Aorta (tissue), 5 donors: Measurements from ENCODE around the gene CACNG1. TPM values are rescaled to one million over a fixed set of nuclear protein-coding genes. Genes with fewer than 3 reads are reported as not detected.

Experiments
- ATAC-seq: fragments of 200-7000 bp; cut with Tn5 transposase; one replicate; pipeline ENCODE4 v1.9.1; 2022; ENCODE audit warnings: moderate library complexity; ENCODE audit not compliant: low FRiP score
- DNase-seq, 2 donors: peaks; one replicate each; pipeline ENCODE4 v3.0.0-alpha.2; 2020
- H3K27ac ChIP-seq, 2 donors: one replicate each; pipeline ENCODE4 v1.5.1; 2013; ENCODE audit warnings: low read length in 2 of 2, mild to moderate bottlenecking in 2 of 2, moderate library complexity in 2 of 2, control low read depth in 1 of 2, inconsistent platforms in 1 of 2, low read depth in 1 of 2
- H3K27me3 ChIP-seq, 2 donors: one replicate each; pipeline ENCODE4 v1.6.1; 2013; ENCODE audit warnings: control low read depth in 1 of 2, low read length in 1 of 2, mild to moderate bottlenecking in 1 of 2, moderate library complexity in 1 of 2; ENCODE audit not compliant: insufficient read depth in 2 of 2, control insufficient read depth in 1 of 2
- H3K36me3 ChIP-seq, 2 donors: one replicate each; pipeline ENCODE4 v1.6.1; 2013; ENCODE audit warnings: control low read depth in 1 of 2, low read length in 1 of 2, mild to moderate bottlenecking in 1 of 2; ENCODE audit not compliant: insufficient read depth in 2 of 2, control insufficient read depth in 1 of 2
- H3K4me1 ChIP-seq, 2 donors: one replicate each; pipeline ENCODE4 v1.6.1; 2013; ENCODE audit warnings: low read length in 2 of 2, control low read depth in 1 of 2, mild to moderate bottlenecking in 1 of 2, moderate library complexity in 1 of 2; ENCODE audit not compliant: insufficient read depth in 2 of 2, control insufficient read depth in 1 of 2
- H3K4me3 ChIP-seq, 2 donors: one replicate each; pipeline ENCODE4 v1.5.1; 2013; ENCODE audit warnings: low read length in 2 of 2, control low read depth in 1 of 2, mild to moderate bottlenecking in 1 of 2
- H3K9me3 ChIP-seq: one replicate; pipeline ENCODE4 v1.6.1; 2013; ENCODE audit warnings: mild to moderate bottlenecking, low read length; ENCODE audit not compliant: control insufficient read depth
- WGBS, 2 donors: extraction: QIAGEN DNeasy Blood & Tissue Kit; methylation state at CpG; one replicate each; pipeline ENCODE4 v1.1.7; 2013; 5-methylcytosine and 5-hydroxymethylcytosine counted together
- intact Hi-C, 2 donors: fragments of 100-400 bp; cut with DNase I; formaldehyde crosslinking; loops; one replicate each; pipeline versions ENCODE4 v1.14.2 to v1.15.0; 2022
- long read RNA-seq, 2 donors: library from polyadenylated mRNA; unstranded; transcript quantifications; one replicate each; pipeline ENCODE4 v2.0.0, GENCODE V29; 2020 to 2021
- polyA plus RNA-seq, 2 donors: library from polyadenylated mRNA; stranded (reverse); fragments of 200-250 nt; gene quantifications; one replicate each; pipeline ENCODE4 v1.2.3, GENCODE V29; 2013
- total RNA-seq, 2 donors: library from RNA; stranded (reverse); fragmentation: NEBNext Ultra II Directional; extraction: Animal tissue kit (Norgen Biotek cat#: 25700); gene quantifications; one replicate each; pipeline ENCODE4 v1.2.1, GENCODE V29; 2021
- donor health status: healthy with polysubstance abuse.
- donor health status: Bipolar disorder and iron deficiency.
- donor health status: DM: no; HTN: no; CAD: no.
- donor health status: DM: no; HTN: no; CAD: no.
- donor health status: DM: yes; HTN: yes; CAD: no.

Gene CACNG1
- total RNA-seq (not detected), polyA plus RNA-seq (under 1 TPM in 1 of 2 donors, not detected in 1; 0.38 TPM)
- long read RNA-seq, donor 1: 0 reads
- long read RNA-seq, donor 2: 0 reads

GRCh38 chr17:67044016-67044772, at the start of gene CACNG1:
Gene CACNG1 (plus strand): TSS chr17:67044554. CDS start chr17:67044661, 107 bp downstream.
- no peak for ATAC-seq
- 82 to 84% methylated on average over 32 of the region's 32 CpGs for whole genome bisulfite sequencing, 2 donors
- peaks cover 2% of the 10 kb centered on the region for H3K9me3 ChIP-seq
- DNase-seq: no peak
- no peak within 1 kb of the TSS for H3K4me3 ChIP-seq
- H3K36me3 ChIP-seq: no peaks in the 10 kb centered on the region
- no peaks in the 10 kb centered on the region for H3K27me3 ChIP-seq
- H3K27ac ChIP-seq: no peak within 1 kb of the TSS
- intact Hi-C loops: no loop called here
- no peaks in the 10 kb centered on the region for H3K4me1 ChIP-seq

- DNase-seq: no peak
- no peaks in the 10 kb centered on the region for H3K36me3 ChIP-seq
- H3K4me1 ChIP-seq: no peaks in the 10 kb centered on the region
- intact Hi-C loops: no loop called here
- H3K27me3 ChIP-seq: no peaks in the 10 kb centered on the region
- 81 to 86% methylated on average over 12 of the region's 12 CpGs for WGBS, 2 donors
- H3K4me3 ChIP-seq: no peak overlapping the region
- no peaks in the 10 kb centered on the region for H3K9me3 ChIP-seq
- ATAC-seq: no peak
- H3K27ac ChIP-seq: no peak overlapping the region
Measured at GRCh38 chr17:66994930-66995535, 49.3 kb upstream of the CACNG1 start.

- WGBS, 2 donors: 81 to 89% methylated on average over 7 of the region's 7 CpGs
- H3K9me3 ChIP-seq: no peaks in the 10 kb centered on the region
- H3K27me3 ChIP-seq: no peaks in the 10 kb centered on the region
- intact Hi-C loops: no loop called here
- no peak for DNase-seq
- H3K27ac ChIP-seq: no peak overlapping the region
- no peaks in the 10 kb centered on the region for H3K4me1 ChIP-seq
- H3K36me3 ChIP-seq: no peaks in the 10 kb centered on the region
- ATAC-seq: no peak
- no peak overlapping the region for H3K4me3 ChIP-seq
Measured at GRCh38 chr17:66995944-66996343, 48.4 kb upstream of the CACNG1 start.

- Histone ChIP-seq H3K36me3 (no peaks in the 10 kb centered on the region), H3K27me3 (no peaks in the 10 kb centered on the region), H3K4me1 (no peaks in the 10 kb centered on the region), H3K27ac (no peak overlapping the region), H3K4me3 (no peak overlapping the region), H3K9me3 (no peaks in the 10 kb centered on the region)
- intact Hi-C loops: no loop called here
- no peak for ATAC-seq
- 94 to 95% methylated on average over 5 of the region's 5 CpGs for whole genome bisulfite sequencing, 2 donors
- no peak for DNase-seq
Measured at GRCh38 chr17:66996926-66997325, 47.4 kb upstream of the CACNG1 start.

- peaks cover 2% of the 10 kb centered on the region for H3K9me3 ChIP-seq
- no peak overlapping the region for H3K27ac ChIP-seq
- WGBS, 2 donors: 93 to 96% methylated on average over 2 of the region's 2 CpGs
- H3K4me3 ChIP-seq: no peak overlapping the region
- DNase-seq (no peak), ATAC-seq (no peak)
- intact Hi-C loops: no loop called here
- no peaks in the 10 kb centered on the region for H3K27me3 ChIP-seq
- H3K4me1 ChIP-seq: no peaks in the 10 kb centered on the region
- H3K36me3 ChIP-seq: no peaks in the 10 kb centered on the region
Measured at GRCh38 chr17:67003231-67003630, 41.1 kb upstream of the CACNG1 start.

- Histone ChIP-seq H3K27me3 (no peaks in the 10 kb centered on the region), H3K4me1 (no peaks in the 10 kb centered on the region), H3K27ac (no peak overlapping the region), H3K9me3 (peaks cover 2% of the 10 kb centered on the region), H3K36me3 (no peaks in the 10 kb centered on the region), H3K4me3 (no peak overlapping the region)
- WGBS, 2 donors: 78 to 79% methylated on average over 11 of the region's 11 CpGs
- no peak for ATAC-seq
- DNase-seq: no peak
- intact Hi-C loops: no loop called here
Measured at GRCh38 chr17:67004181-67004580, 40.2 kb upstream of the CACNG1 start.

- intact Hi-C loops: no loop called here
- 90 to 91% methylated on average over 6 of the region's 6 CpGs for WGBS, 2 donors
Measured at GRCh38 chr17:67007266-67007665, 37.1 kb upstream of the CACNG1 start.

GRCh38 chr17:67008101-67008500, 36.3 kb upstream of the CACNG1 start:
- H3K36me3 ChIP-seq: no peaks in the 10 kb centered on the region
- no peaks in the 10 kb centered on the region for H3K27me3 ChIP-seq
- H3K4me3 ChIP-seq: no peak overlapping the region
- H3K9me3 ChIP-seq: peaks cover 2% of the 10 kb centered on the region
- intact Hi-C loops: no loop called here
- DNase-seq (no peak), ATAC-seq (no peak)
- WGBS, 2 donors: 88 to 92% methylated on average over 6 of the region's 6 CpGs
- H3K4me1 ChIP-seq: no peaks in the 10 kb centered on the region
- no peak overlapping the region for H3K27ac ChIP-seq

More at GRCh38 chr17:67007266-67007665, 37.1 kb upstream of the CACNG1 start:
- ATAC-seq: no peak
- H3K4me3 ChIP-seq: no peak overlapping the region
- no peaks in the 10 kb centered on the region for H3K36me3 ChIP-seq
- DNase-seq: no peak
- H3K4me1 ChIP-seq: no peaks in the 10 kb centered on the region
- H3K9me3 ChIP-seq: peaks cover 2% of the 10 kb centered on the region
- no peak overlapping the region for H3K27ac ChIP-seq
- H3K27me3 ChIP-seq: no peaks in the 10 kb centered on the region
